Right lobe of liver (tissue), 4 donors: ENCODE results near the gene RAF1.

Experiments
- POLR2A ChIP-seq: fragments of 450-650 bp; IDR thresholded peaks from one replicate; pipeline ENCODE4 v1.6.1; 2017; ENCODE audit warnings: antibody characterized with exemption, mild to moderate bottlenecking
- TF ChIP-seq, protein P1 (sequence below), 4 donors: fragments of 200-600 bp in 3 of 4; fragments of 450-650 bp in 1 of 4; IDR thresholded peaks; one replicate each; pipeline versions ENCODE4 v1.5.1 to v1.8.0; 2016 to 2022; ENCODE audit warnings: antibody characterized with exemption in 4 of 4, mild to moderate bottlenecking in 2 of 4
- donor health status: DM: no; HTN: no; CAD: no.
- donor health status: DM: no; HTN: no; CAD: no.
- donor health status: DM: no; HTN: yes; CAD: no.

GRCh38 chr3:12585181-12585580 is 78.7 kb downstream of the RAF1 start:
- TF ChIP-seq, protein P1, sequence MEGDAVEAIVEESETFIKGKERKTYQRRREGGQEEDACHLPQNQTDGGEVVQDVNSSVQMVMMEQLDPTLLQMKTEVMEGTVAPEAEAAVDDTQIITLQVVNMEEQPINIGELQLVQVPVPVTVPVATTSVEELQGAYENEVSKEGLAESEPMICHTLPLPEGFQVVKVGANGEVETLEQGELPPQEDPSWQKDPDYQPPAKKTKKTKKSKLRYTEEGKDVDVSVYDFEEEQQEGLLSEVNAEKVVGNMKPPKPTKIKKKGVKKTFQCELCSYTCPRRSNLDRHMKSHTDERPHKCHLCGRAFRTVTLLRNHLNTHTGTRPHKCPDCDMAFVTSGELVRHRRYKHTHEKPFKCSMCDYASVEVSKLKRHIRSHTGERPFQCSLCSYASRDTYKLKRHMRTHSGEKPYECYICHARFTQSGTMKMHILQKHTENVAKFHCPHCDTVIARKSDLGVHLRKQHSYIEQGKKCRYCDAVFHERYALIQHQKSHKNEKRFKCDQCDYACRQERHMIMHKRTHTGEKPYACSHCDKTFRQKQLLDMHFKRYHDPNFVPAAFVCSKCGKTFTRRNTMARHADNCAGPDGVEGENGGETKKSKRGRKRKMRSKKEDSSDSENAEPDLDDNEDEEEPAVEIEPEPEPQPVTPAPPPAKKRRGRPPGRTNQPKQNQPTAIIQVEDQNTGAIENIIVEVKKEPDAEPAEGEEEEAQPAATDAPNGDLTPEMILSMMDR (IDR thresholded peaks at IDR 0.05): no peak
- TF ChIP-seq POLR2A: no peak
